HepG2 (cell line): ENCODE results near the gene ZNF575. TPM values are rescaled to one million over a fixed set of nuclear protein-coding genes. Genes with fewer than 3 reads are reported as not detected.

Source experiments
- ARHGAP35 ChIP-seq: sonication (generic); formaldehyde crosslinking; IDR thresholded peaks from 2 replicates; pipeline ENCODE4 v1.9.0; 2022; ENCODE audit warnings: mild to moderate bottlenecking, inconsistent platforms, moderate library complexity, missing genetic modification reagents, borderline replicate concordance
- CENPT ChIP-seq: sonication (generic); formaldehyde crosslinking; IDR thresholded peaks from 2 replicates; pipeline ENCODE4 v1.8.0; 2022; ENCODE audit warnings: low read depth, mild to moderate bottlenecking, moderate library complexity, missing genetic modification reagents
- GTF2F1 ChIP-seq: fragments of 150-350 bp; IDR thresholded peaks from 2 replicates; pipeline ENCODE4 v1.6.1; 2014; ENCODE audit warnings: low read length
- HCFC1 ChIP-seq: fragments of 150-350 bp; IDR thresholded peaks from 2 replicates; pipeline ENCODE4 v1.6.1; 2014; ENCODE audit warnings: low read depth, low read length
- MAZ ChIP-seq, 2 experiments: sonication (generic) in 1 of 2; formaldehyde crosslinking in 1 of 2; IDR thresholded peaks; 2 replicates each; pipeline versions ENCODE4 v1.5.0 to v1.6.1; 2012 to 2020; ENCODE audit warnings: low read depth in 2 of 2, mild to moderate bottlenecking in 2 of 2, borderline replicate concordance in 1 of 2, improper control_type of control experiment in 1 of 2, low read length in 1 of 2, missing genetic modification reagents in 1 of 2, moderate library complexity in 1 of 2
- MLXIP ChIP-seq: sonication (generic); formaldehyde crosslinking; IDR thresholded peaks from 2 replicates; pipeline ENCODE4 v1.9.0; 2021; ENCODE audit warnings: missing genetic modification reagents, borderline replicate concordance
- NFE2L1 ChIP-seq: sonication (generic); formaldehyde crosslinking; IDR thresholded peaks from 2 replicates; pipeline ENCODE4 v1.4.0; 2020; ENCODE audit warnings: missing genetic modification reagents, mild to moderate bottlenecking, borderline replicate concordance
- REXO4 ChIP-seq: sonication (generic); formaldehyde crosslinking; IDR thresholded peaks from 2 replicates; pipeline ENCODE4 v1.8.0; 2022; ENCODE audit warnings: missing genetic modification reagents, mild to moderate bottlenecking, borderline replicate concordance
- SRF ChIP-seq: IDR thresholded peaks from 2 replicates; pipeline ENCODE4 v1.6.1; 2011; ENCODE audit warnings: mild to moderate bottlenecking, low read depth, low read length, moderate library complexity
- SYNCRIP ChIP-seq: fragments of 200-400 bp; formaldehyde crosslinking; IDR thresholded peaks from 2 replicates; pipeline ENCODE4 v1.6.1; 2018; ENCODE audit warnings: mild to moderate bottlenecking, low read depth, low read length; ENCODE audit not compliant: insufficient read depth
- THAP11 ChIP-seq: IDR thresholded peaks from 2 replicates; pipeline ENCODE4 v1.6.1; 2016; ENCODE audit warnings: missing biosample characterization, missing genetic modification reagents
- ZBTB10 ChIP-seq: sonication (generic); formaldehyde crosslinking; IDR thresholded peaks from 2 replicates; pipeline ENCODE4 v1.4.0; 2020; ENCODE audit warnings: missing genetic modification reagents, borderline replicate concordance
- ZNF143 ChIP-seq: sonication (generic); formaldehyde crosslinking; IDR thresholded peaks from 2 replicates; pipeline ENCODE4 v1.4.0; 2020; ENCODE audit warnings: missing genetic modification reagents
- ZNF275 ChIP-seq: sonication (generic); formaldehyde crosslinking; IDR thresholded peaks from 2 replicates; pipeline ENCODE4 v1.8.0; 2022; ENCODE audit warnings: missing genetic modification reagents, mild to moderate bottlenecking, inconsistent platforms, borderline replicate concordance
- ZNF441 ChIP-seq: sonication (generic); formaldehyde crosslinking; IDR thresholded peaks from 2 replicates; pipeline ENCODE4 v1.7.0; 2021; ENCODE audit warnings: missing genetic modification reagents, borderline replicate concordance
- ZNF850 ChIP-seq: sonication (generic); formaldehyde crosslinking; conservative IDR thresholded peaks from 2 replicates; pipeline ENCODE4 v1.9.0; 2021; ENCODE audit warnings: mild to moderate bottlenecking, missing genetic modification reagents
- polyA plus RNA-seq, 8 experiments: library from polyadenylated mRNA; depleted of rRNA in 3 of 8; stranded (reverse) in 7 of 8; unstranded in 1 of 8; fragments of >200 nt; fragmentation: Illumina TruSeq in 4 of 8; extraction: Trizol in 4 of 8; gene quantifications; 2 replicates each; pipeline versions ENCODE4 v1.2.1 to v1.2.3, GENCODE V29; 2011 to 2016; ENCODE audit warnings: low read depth in 4 of 8, missing spikeins in 1 of 8, mixed read lengths in 1 of 8; ENCODE audit not compliant: insufficient read depth in 1 of 8
- total RNA-seq, 5 experiments: library from RNA; depleted of rRNA; stranded (reverse); fragments of >200 nt; fragmentation: Illumina TruSeq; extraction: Trizol; gene quantifications; 2 replicates each; pipeline ENCODE4 v1.2.3, GENCODE V29; 2016; ENCODE audit warnings: low read depth in 1 of 5
- TF ChIP-seq, protein P1 (sequence below): sonication (generic); formaldehyde crosslinking; IDR thresholded peaks from 2 replicates; pipeline ENCODE4 v1.4.0; 2020; ENCODE audit warnings: missing genetic modification reagents
- TF ChIP-seq, protein P2 (sequence below): sonication (generic); formaldehyde crosslinking; IDR thresholded peaks from 2 replicates; pipeline ENCODE4 v1.4.0; 2020; ENCODE audit warnings: mild to moderate bottlenecking, missing genetic modification reagents

The ZNF575 gene
- total and polyA plus RNA-seq, 2 of the 13 experiments (the other 11 are each of a cell fraction or from before 2014, with no cell fraction given): 0.17 to 0.27 TPM

DNA sequence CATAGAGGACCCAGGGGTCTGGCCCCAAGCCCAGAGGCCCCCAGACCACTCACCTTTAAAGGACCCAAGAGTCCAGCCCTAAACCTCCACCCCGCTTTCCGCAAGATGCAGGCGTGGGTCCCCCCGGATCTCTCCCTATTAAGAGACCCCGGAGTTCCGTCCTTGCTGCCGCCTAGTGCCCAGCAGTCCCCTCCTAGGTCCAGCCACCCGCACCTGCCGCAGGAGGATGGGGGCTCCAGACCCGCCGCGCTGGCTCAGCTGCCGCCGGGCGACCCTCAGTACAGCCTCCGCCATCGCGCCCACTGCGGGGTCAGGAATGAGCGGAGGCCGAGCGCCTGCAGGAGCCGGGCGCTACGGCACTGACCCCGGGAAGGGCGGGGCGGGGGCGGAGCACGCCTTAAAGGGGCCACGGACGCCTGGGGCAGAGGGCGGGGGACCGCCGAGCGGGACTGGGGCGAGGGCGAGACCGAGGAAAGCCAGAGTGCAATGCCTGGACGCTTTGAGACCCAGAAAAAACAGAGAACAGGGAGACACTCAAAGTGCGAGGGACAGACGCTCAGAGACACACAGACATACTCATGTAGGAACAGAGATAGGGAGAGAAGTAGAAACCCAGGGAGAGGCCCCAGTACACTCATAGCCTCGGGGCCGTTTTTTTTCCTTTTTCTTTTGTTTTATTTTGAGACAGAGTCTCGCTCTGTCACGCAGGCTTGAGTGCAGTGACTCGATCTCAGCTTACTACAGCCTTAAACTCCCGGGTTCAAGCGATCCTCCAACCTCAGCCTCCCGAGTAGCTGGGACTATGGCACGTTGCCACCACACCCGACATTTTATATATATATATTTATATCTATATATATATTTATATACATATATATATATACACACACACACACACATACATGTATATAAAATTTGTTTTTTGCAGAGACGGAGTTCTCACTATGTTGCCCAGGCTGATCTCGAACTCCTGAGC, 5.8 kb upstream of the ZNF575 start, which contains the start of gene ETHE1 (continued):
- TF ChIP-seq ZBTB10 (CRISPR knock-in tag) (no peak; the same call in 1 of the 2 replicates), THAP11 (peak; percentile 68), ZNF850 (CRISPR knock-in tag) (no peak), ZNF441 (CRISPR knock-in tag) (no peak), SRF (no peak), ARHGAP35 (no peak; the same call in 1 of the 2 replicates), NFE2L1 (CRISPR knock-in tag) (no peak), ZNF275 (CRISPR knock-in tag) (no peak), GTF2F1 (no peak), SYNCRIP (no peak), ZNF143 (CRISPR knock-in tag) (no peak), REXO4 (CRISPR knock-in tag) (no peak; the same call in 1 of the 2 replicates), MLXIP (CRISPR knock-in tag) (no peak), MAZ (IDR thresholded peaks at IDR 0.05; ENCODE audit: borderline replicate concordance, low read depth, low read length) (peak; percentile 52; the same call in 1 of the 2 replicates), MAZ (CRISPR knock-in tag; IDR thresholded peaks at IDR 0.05; ENCODE audit: low read depth) (peak; percentile 85), HCFC1 (no peak), CENPT (CRISPR knock-in tag) (no peak)
- TF ChIP-seq, protein P1, sequence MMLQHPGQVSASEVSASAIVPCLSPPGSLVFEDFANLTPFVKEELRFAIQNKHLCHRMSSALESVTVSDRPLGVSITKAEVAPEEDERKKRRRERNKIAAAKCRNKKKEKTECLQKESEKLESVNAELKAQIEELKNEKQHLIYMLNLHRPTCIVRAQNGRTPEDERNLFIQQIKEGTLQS (CRISPR knock-in tag): 0 out of 2 replicates have a peak, but pooled peaks have one; percentile 28
- TF ChIP-seq, protein P2, sequence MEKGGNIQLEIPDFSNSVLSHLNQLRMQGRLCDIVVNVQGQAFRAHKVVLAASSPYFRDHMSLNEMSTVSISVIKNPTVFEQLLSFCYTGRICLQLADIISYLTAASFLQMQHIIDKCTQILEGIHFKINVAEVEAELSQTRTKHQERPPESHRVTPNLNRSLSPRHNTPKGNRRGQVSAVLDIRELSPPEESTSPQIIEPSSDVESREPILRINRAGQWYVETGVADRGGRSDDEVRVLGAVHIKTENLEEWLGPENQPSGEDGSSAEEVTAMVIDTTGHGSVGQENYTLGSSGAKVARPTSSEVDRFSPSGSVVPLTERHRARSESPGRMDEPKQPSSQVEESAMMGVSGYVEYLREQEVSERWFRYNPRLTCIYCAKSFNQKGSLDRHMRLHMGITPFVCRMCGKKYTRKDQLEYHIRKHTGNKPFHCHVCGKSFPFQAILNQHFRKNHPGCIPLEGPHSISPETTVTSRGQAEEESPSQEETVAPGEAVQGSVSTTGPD (CRISPR knock-in tag): no peak
